K562 (cell line): ENCODE data around the gene CWF19L2. TPM values are rescaled to one million over a fixed set of nuclear protein-coding genes. Genes with fewer than 3 reads are reported as not detected.

ENCODE experiments used
- ATAC-seq: fragments of 200-7000 bp; cut with Tn5 transposase; 3 replicates; pipeline ENCODE4 v1.9.1; 2020; ENCODE audit warnings: moderate library complexity
- BruUV-seq: library from RNA; stranded (reverse); fragments of 400-500 nt; replicated peaks from 2 replicates; lab custom pipeline; 2021; lab: Mats Ljungman, UMichigan
- CTCF ChIA-PET: fragments of 300-600 bp; formaldehyde crosslinking; extraction: SDS; loops from one replicate; lab custom pipeline; 2021; ENCODE audit warnings: low intra/inter-chr PET ratio; lab: Yijun Ruan, JAX
- POLR2A ChIA-PET: fragments of 300-600, 350-650 bp; sonication (Branson Sonifier 250); formaldehyde crosslinking; extraction: SDS; loops from one replicate; lab custom pipeline; 2021; ENCODE audit warnings: antibody characterized with exemption, inconsistent platforms; lab: Yijun Ruan, JAX
- DNase-seq, 4 experiments: peaks; one replicate each; pipeline versions ENCODE4 v3.0.0 to v3.0.0-alpha.2; 2011 to 2018; ENCODE audit warnings: low spot score in 3 of 4, mixed read lengths in 3 of 4; ENCODE audit errors: extremely low read depth in 1 of 4
- FAIRE-seq: peaks from 2 replicates; lab custom pipeline; 2011; peaks lifted over from hg19 to GRCh38; lab: Jason Lieb, UNC
- H2AFZ ChIP-seq: 2 replicates; pipeline ENCODE4 v1.6.0; 2011; ENCODE audit warnings: low read depth, low read length, control low read depth, inconsistent platforms
- H3K27ac ChIP-seq: fragments of 200-600 bp; 3 replicates; pipeline ENCODE4 v1.8.0; 2011; ENCODE audit warnings: low read depth, mild to moderate bottlenecking, control low read depth, inconsistent platforms, low read length, moderate library complexity, mixed read lengths; ENCODE audit errors: extremely low read depth
- H3K27me3 ChIP-seq, 2 experiments: fragments of 300-600 bp in 1 of 2; 2 replicates in 1 of 2; 3 replicates in 1 of 2; pipeline versions ENCODE4 v1.6.0 to v1.8.0; 2011; ENCODE audit warnings: inconsistent platforms in 2 of 2, low read length in 2 of 2, mild to moderate bottlenecking in 1 of 2, mixed read lengths in 1 of 2, moderate library complexity in 1 of 2; ENCODE audit not compliant: control insufficient read depth in 2 of 2, insufficient read depth in 2 of 2
- H3K36me3 ChIP-seq: fragments of 300-600 bp; 3 replicates; pipeline ENCODE4 v1.8.0; 2011; ENCODE audit warnings: mild to moderate bottlenecking, low read length, inconsistent platforms; ENCODE audit not compliant: control insufficient read depth, insufficient read depth
- H3K4me1 ChIP-seq, 2 experiments: fragments of 200-600 bp in 1 of 2; replicated peaks in 1 of 2; 2 replicates in 1 of 2; 3 replicates in 1 of 2; pipeline versions ENCODE4 v1.5.1 to v1.8.0; 2011; ENCODE audit warnings: inconsistent platforms in 2 of 2, low read length in 2 of 2, mild to moderate bottlenecking in 1 of 2, mixed read lengths in 1 of 2, moderate library complexity in 1 of 2; ENCODE audit not compliant: control insufficient read depth in 2 of 2, insufficient read depth in 2 of 2
- H3K4me2 ChIP-seq: 2 replicates; pipeline ENCODE4 v1.6.1; 2011; ENCODE audit warnings: low read length, control low read depth, inconsistent platforms, mixed read lengths; ENCODE audit not compliant: insufficient read depth
- H3K4me3 ChIP-seq: fragments of 200-600 bp; sonication (generic), shearing (Covaris generic); 2 replicates; pipeline ENCODE4 v1.5.1; 2016; ENCODE audit warnings: control low read depth, inconsistent platforms
- H3K79me2 ChIP-seq: fragments of 200-600 bp; 3 replicates; pipeline ENCODE4 v1.8.0; 2011; ENCODE audit warnings: low read length, inconsistent platforms; ENCODE audit not compliant: control insufficient read depth, insufficient read depth
- H3K9ac ChIP-seq, 2 experiments: 2 replicates each; pipeline versions ENCODE4 v1.6.0 to v1.6.1; 2011; ENCODE audit warnings: low read depth in 2 of 2, low read length in 2 of 2, control low read depth in 1 of 2, inconsistent platforms in 1 of 2, mild to moderate bottlenecking in 1 of 2, mixed read lengths in 1 of 2; ENCODE audit not compliant: insufficient read depth in 1 of 2
- H3K9me1 ChIP-seq: one replicate; pipeline ENCODE4 v1.6.0; 2011; ENCODE audit warnings: inconsistent platforms, mild to moderate bottlenecking, low read length, moderate library complexity; ENCODE audit not compliant: control insufficient read depth, insufficient read depth
- H3K9me3 ChIP-seq: replicated peaks from 2 replicates; pipeline ENCODE4 v1.5.1; 2011; ENCODE audit warnings: low read depth, low read length, inconsistent platforms; ENCODE audit not compliant: control insufficient read depth, insufficient read depth
- H4K20me1 ChIP-seq: replicated peaks from 2 replicates; pipeline ENCODE4 v1.6.1; 2011; ENCODE audit warnings: low read length, inconsistent platforms, mixed read lengths; ENCODE audit not compliant: control insufficient read depth, insufficient read depth
- C11orf30 ChIP-seq: fragments of 450-650 bp; IDR thresholded peaks from 2 replicates; pipeline ENCODE4 v1.6.1; 2016; ENCODE audit warnings: low read depth, mild to moderate bottlenecking
- CREB3 ChIP-seq: fragments of 450-650 bp; conservative IDR thresholded peaks from 2 replicates; pipeline ENCODE4 v1.6.1; 2016; ENCODE audit warnings: missing genetic modification characterization, low read depth, mild to moderate bottlenecking, missing compliant biosample characterization, moderate library complexity
- ESRRA ChIP-seq: fragments of 450-650 bp; IDR thresholded peaks from 2 replicates; pipeline ENCODE4 v1.6.1; 2014; ENCODE audit warnings: low read depth, mild to moderate bottlenecking, moderate library complexity, borderline replicate concordance
- HES1 ChIP-seq: fragments of 450-650 bp; IDR thresholded peaks from 2 replicates; pipeline ENCODE4 v1.6.1; 2016; ENCODE audit warnings: low read depth, mild to moderate bottlenecking, moderate library complexity
- MLLT1 ChIP-seq, 2 experiments: fragments of 450-650 bp; IDR thresholded peaks; 2 replicates each; pipeline ENCODE4 v1.6.1; 2016
- NFIX ChIP-seq: fragments of 250-450 bp; sonication (Bioruptor Pico); IDR thresholded peaks from 2 replicates; pipeline ENCODE4 v1.4.0; 2020; ENCODE audit warnings: low read depth, mild to moderate bottlenecking, moderate library complexity
- NUFIP1 ChIP-seq: fragments of 450-650 bp; IDR thresholded peaks from 2 replicates; pipeline ENCODE4 v1.6.1; 2018; ENCODE audit not compliant: partially characterized antibody
- RBM15 ChIP-seq: fragments of 200-400 bp; formaldehyde crosslinking; IDR thresholded peaks from 2 replicates; pipeline ENCODE4 v1.6.1; 2018; ENCODE audit warnings: mild to moderate bottlenecking, low read length, moderate library complexity; ENCODE audit not compliant: insufficient read depth
- SETDB1 ChIP-seq: IDR thresholded peaks from one replicate; pipeline ENCODE4 v1.6.1; 2012; ENCODE audit warnings: low read length, control low read depth, inconsistent platforms
- TBL1XR1 ChIP-seq, 2 experiments: IDR thresholded peaks; 2 replicates each; pipeline ENCODE4 v1.6.1; 2012; ENCODE audit warnings: improper control_type of control experiment in 2 of 2, low read length in 2 of 2, mild to moderate bottlenecking in 1 of 2
- ZBTB12 ChIP-seq: fragments of 250-450 bp; sonication (Bioruptor Pico); IDR thresholded peaks from 2 replicates; pipeline ENCODE4 v1.4.0; 2020
- ZKSCAN8 ChIP-seq: fragments of 200-800 bp; sonication (Bioruptor generic); IDR thresholded peaks from 2 replicates; pipeline ENCODE4 v1.6.1; 2016; ENCODE audit warnings: missing genetic modification characterization, missing compliant biosample characterization
- ZNF217 ChIP-seq: sonication (generic); formaldehyde crosslinking; IDR thresholded peaks from 2 replicates; pipeline ENCODE4 v1.8.0; 2022; ENCODE audit warnings: mild to moderate bottlenecking, missing genetic modification reagents
- WGBS: fragments of 100-300 bp; shearing (Covaris generic); methylation state at CpG from one replicate; pipeline ENCODE4 v1.1.6; 2016; ENCODE audit warnings: low coverage, mixed read lengths; ENCODE audit not compliant: insufficient coverage; ENCODE audit errors: missing lambda C conversion rate; 5-methylcytosine and 5-hydroxymethylcytosine counted together
- in situ Hi-C: fragments of 300-500 bp; cut with MboI; formaldehyde crosslinking; loops from 4 replicates; pipeline ENCODE4 v1.15.0; 2018; ENCODE audit warnings: inconsistent platforms, mixed read lengths
- intact Hi-C: fragments of 100-400 bp; cut with micrococcal nuclease; formaldehyde crosslinking; loops from 2 replicates; pipeline ENCODE4 v1.14.2; 2022
- polyA plus RNA-seq, 8 experiments: library from polyadenylated mRNA; depleted of rRNA in 4 of 8; stranded (reverse) in 5 of 8; unstranded in 3 of 8; fragments of >200 nt; fragmentation: Nextera tagmentation in 2 of 8; fragmentation: Illumina TruSeq in 1 of 8; extraction: Ambion mirVana in 2 of 8; extraction: Trizol in 1 of 8; gene quantifications; 2 replicates each; pipeline versions ENCODE4 v1.2.1 to v1.2.3, GENCODE V29; 2011 to 2014; ENCODE audit warnings: inconsistent platforms in 1 of 8, missing spikeins in 1 of 8
- total RNA-seq, 7 experiments: library from RNA; depleted of rRNA in 6 of 7; stranded (reverse); fragments of >200 nt in 6 of 7; fragmentation: Illumina TruSeq in 2 of 7; extraction: Trizol in 2 of 7; gene quantifications; 2 replicates each; pipeline versions ENCODE4 v1.2.1 to v1.2.3, GENCODE V29; 2011 to 2021; ENCODE audit warnings: low replicate concordance in 1 of 7

Gene CWF19L2
- total and polyA plus RNA-seq, 9 of the 15 experiments (the other 6 are each of a cell fraction or from before 2014, with no cell fraction given) = 4.7 to 23.3 (median 10.2) TPM

- in situ Hi-C loops = no loop called here
- no peak overlapping the region for H2AFZ ChIP-seq
- no TSS peak for BruUV-seq
- H3K36me3 ChIP-seq = no peaks in the 10 kb centered on the region
- H3K4me2 ChIP-seq = no peak overlapping the region
- no peak for TF ChIP-seq SETDB1
- TF ChIP-seq TBL1XR1 (IDR thresholded peaks at IDR 0.05; ENCODE audit: low read length in 2 of 2) = no peak
- no peak for TF ChIP-seq ESRRA
- no peak for TF ChIP-seq HES1
- TF ChIP-seq, all 486 proteins: peak for 0
- Histone ChIP-seq H3K9me3 (no peaks in the 10 kb centered on the region), H3K9ac (no peak overlapping the region), H3K27me3 (no peaks in the 10 kb centered on the region), H3K79me2 (no peaks in the 10 kb centered on the region), H3K27ac (no peak overlapping the region), H4K20me1 (no peaks in the 10 kb centered on the region), H3K4me1 (no peaks in the 10 kb centered on the region; a peak in 1 of 5 replicates), H3K4me3 (no peak overlapping the region), H3K9me1 (no peaks in the 10 kb centered on the region)
- DNase-seq (no peak), FAIRE-seq (no peak), ATAC-seq (no peak)
- ChIA-PET CTCF (no interaction called here), POLR2A (no interaction called here)
- intact Hi-C loops = no loop called here
- WGBS = no CpG with 5 or more reads among the region's 1 CpG
These were observed 87.2 kb downstream of the CWF19L2 start for GRCh38 chr11:107370390-107370789.

- POLR2A ChIA-PET = no interaction called here
- no peak for TF ChIP-seq ZNF217
- TF ChIP-seq C11orf30 = no peak
- TF ChIP-seq CREB3 (tag) = no peak
- no peak for TF ChIP-seq NUFIP1
- TF ChIP-seq RBM15 = no peak
- TF ChIP-seq NFIX (CRISPR knock-in tag) = no peak
- TF ChIP-seq ZKSCAN8 (CRISPR knock-in tag) = no peak
- no peak for TF ChIP-seq MLLT1 (IDR thresholded peaks at IDR 0.05)
- TF ChIP-seq ZBTB12 (CRISPR knock-in tag) = no peak
These were observed 97.9 kb downstream of the CWF19L2 start for GRCh38 chr11:107359701-107360100.

More at GRCh38 chr11:107359701-107360100, 97.9 kb downstream of the CWF19L2 start:
- peak in 1 of 4 experiments; percentile 9 for DNase-seq
- intact Hi-C loops (no loop called here), in situ Hi-C loops (no loop called here)
- Histone ChIP-seq H3K9ac (no peak overlapping the region), H3K9me1 (no peaks in the 10 kb centered on the region), H3K27ac (no peak overlapping the region), H3K4me2 (no peak overlapping the region), H3K4me3 (no peak overlapping the region), H2AFZ (no peak overlapping the region), H3K4me1 (no peaks in the 10 kb centered on the region), H3K27me3 (no peaks in the 10 kb centered on the region), H3K79me2 (no peaks in the 10 kb centered on the region), H3K36me3 (no peaks in the 10 kb centered on the region), H3K9me3 (no peaks in the 10 kb centered on the region), H4K20me1 (no peaks in the 10 kb centered on the region)
- FAIRE-seq = no peak
- ATAC-seq = no peak
- 80% methylated on average over 4 of the region's 4 CpGs for WGBS
- CTCF ChIA-PET = no interaction called here
- no TSS peak for BruUV-seq
